NCI-H128 (cell line): ENCODE data around the gene ADORA1.

Experiments
- DNase-seq: peaks from one replicate; lab custom pipeline; 2025; ENCODE audit not compliant: unreplicated experiment; lab: John Stamatoyannopoulos, UW

Gene ADORA1

DNA sequence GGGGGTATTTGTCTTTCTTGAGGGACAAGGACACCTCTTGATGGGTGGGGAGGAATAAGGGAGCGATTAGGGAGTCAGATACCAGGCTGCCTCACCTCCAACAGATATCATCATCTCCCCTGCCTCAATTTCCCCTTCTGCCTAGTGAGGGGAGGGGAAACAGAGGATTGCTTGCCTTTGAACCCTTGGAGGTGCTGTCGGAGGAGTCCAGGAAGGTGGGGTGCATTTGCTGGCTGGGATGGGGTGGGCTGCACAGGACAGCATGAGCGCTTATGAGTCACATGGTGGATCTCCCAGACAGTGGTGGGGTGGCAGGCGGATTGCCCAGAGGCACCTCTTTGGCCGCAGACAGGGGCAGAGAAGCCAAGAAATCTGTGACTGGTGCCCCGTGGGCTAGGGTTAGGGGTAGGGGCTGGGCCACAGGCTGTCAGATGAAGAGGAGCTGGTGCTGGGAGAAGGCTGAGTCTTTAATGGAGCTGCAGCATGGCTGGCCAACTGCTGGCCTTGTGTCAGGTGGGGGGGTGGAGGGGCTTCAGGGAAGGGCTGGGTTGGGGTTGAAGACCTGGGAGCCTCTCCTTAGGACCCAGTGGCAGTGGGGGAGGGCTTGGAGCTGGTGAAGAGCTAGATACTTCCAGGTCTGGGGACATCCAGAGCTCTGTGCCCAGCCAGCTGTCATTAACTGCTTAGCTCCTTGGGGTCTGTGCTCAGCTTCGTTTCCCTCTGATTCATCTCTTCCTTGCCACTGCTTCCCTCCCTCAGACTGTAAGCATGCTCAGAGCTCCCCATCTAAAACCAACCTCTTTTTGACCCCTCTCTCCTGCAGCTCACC lies 7.0 kb upstream of the ADORA1 start:
- DNase-seq = no peak

DNA sequence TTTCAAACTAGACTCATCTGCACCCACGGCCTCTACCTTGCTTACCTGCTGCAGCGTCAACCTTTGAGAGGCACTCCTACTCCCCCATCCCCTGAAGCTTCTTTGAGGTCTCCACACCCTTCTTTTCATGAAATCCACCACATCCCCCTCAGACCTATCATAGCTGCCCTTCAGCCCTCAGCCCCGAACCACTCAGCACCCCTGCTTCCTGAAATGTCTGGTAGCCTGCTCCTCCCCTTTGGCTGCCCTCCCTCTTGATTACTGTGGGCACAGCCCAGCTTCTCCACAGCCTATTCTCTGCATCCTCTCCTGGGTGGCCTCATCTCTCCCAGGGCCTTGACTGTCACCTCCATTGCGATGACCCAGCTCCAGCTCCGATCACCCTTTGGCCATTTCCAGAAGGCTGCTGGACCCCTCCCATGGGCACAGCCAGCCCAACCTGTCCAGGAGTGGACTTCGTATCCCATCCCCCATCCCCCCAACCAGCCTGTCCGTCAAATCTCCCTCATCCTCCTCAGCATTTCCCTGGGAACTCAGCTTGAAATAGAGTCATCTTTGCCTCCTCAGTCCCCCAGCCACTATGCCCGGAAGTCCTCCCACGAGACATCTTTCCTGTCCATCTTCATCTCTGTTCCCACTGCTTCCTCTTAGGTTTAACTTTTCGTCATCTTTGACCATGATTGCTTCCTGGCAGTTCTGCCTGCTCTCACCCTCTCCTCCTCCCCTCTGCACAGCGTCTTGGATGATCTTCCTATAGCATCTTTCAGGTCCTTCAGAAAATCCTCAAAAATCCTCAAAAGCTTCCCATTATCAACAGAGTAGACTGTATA lies 6.1 kb upstream of the ADORA1 start:
- no peak for DNase-seq

DNA sequence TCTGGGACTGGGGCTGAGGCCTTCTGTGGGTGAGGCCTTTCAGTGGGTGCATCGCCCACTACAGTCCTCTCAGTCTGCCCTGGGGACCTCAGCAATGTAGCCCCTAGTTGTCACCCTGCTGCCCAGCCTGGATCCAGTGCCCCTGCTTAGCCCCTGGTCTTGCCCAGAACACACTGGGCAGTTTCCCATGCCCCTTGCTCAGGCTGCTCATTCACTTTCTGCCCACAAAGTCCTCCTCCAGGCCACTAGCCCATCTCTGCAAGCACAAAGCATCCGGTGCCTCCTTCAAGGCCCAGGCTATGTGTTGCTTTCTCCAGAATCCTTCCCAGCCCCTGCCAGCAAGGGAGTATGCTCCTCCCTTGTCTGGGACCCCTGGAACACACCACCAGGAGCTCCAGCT lies 5.4 kb upstream of the ADORA1 start:
- no peak for DNase-seq

DNA sequence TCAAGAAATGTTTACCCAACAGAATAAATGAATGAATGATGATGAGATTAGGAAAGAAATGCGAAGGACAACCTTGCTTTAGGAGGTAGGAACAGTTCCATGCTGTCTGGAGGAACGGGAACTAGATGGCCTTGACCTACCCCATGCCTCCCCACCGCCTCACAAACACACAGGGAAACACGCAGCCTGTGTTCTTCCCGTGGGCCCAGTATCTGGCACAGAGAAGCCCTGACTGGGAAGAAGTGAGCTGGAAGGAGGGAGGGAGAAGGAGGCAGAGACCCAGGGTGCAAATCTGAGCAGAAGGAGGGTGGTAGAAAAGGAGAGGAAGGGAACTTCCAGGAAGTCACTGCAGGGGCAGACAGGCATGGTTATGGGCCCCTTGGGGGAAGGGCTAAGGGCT lies 3.5 kb upstream of the ADORA1 start:
- DNase-seq = no peak

- no peak for DNase-seq
Observed at GRCh38 chr1:203124546-203125317, 2.8 kb upstream of the ADORA1 start.

DNA sequence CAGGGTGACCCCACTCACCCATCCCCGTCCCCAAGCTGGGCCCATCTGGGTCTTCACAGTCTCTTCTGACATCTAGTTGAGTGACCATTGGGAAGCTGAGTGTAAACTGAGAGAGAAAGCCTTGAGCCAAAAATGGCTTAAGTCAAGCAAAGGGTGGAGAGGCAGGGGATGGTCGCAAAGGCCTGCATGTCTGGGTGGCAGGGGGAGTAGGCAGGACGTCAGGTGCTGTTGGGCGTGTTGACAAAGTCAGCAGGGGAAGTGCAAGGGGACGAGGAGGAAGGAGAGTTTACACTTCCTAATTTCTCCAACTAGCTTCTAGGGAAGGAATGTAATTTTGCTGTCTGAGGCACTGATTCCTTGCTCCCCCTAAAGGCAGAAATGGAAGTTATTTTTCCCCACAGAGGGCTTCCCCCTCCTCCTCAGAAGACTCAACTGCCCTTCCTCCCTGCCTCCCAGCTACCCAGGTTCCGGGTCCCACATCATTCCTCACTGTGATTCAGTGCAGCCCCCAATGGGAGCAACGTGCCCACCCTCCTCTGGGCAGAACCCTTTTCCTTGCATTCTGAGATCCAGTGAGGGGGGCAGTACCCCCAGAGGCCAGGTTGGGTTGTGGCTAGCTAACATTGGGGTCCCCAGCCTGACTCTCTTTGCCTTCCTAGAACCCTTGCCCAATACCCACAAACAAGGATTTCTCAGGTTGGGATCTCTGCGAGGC lies 1.2 kb upstream of the ADORA1 start:
- DNase-seq = no peak

- DNase-seq = no peak
Observed at GRCh38 chr1:203126866-203127665, 460 bp upstream of the ADORA1 start.

GRCh38 chr1:203128431-203128715 lies 847 bp downstream of the ADORA1 start:
- DNase-seq = no peak

DNA sequence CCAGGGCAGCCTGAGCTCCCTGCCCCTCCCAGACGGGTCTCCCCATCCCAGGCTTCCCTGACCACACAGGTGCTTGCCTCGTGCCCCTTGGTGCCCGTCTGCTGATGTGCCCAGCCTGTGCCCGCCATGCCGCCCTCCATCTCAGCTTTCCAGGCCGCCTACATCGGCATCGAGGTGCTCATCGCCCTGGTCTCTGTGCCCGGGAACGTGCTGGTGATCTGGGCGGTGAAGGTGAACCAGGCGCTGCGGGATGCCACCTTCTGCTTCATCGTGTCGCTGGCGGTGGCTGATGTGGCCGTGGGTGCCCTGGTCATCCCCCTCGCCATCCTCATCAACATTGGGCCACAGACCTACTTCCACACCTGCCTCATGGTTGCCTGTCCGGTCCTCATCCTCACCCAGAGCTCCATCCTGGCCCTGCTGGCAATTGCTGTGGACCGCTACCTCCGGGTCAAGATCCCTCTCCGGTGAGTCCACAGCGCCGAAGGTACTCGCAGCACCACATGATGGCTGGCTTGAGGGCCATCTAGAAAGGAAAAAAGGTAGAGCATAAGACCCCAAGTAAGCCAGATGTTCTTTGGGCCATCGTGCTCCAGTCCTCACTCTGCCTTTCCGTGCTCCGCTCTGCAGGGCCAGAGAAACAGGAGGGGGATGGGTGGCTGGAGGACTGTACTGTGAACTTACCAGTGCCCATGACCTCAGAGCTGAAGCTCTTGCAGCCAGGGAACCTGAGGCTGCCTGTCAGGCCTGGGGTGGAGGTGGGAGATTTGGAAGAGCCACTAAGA lies 1.4 kb downstream of the ADORA1 start:
- DNase-seq = no peak

DNA sequence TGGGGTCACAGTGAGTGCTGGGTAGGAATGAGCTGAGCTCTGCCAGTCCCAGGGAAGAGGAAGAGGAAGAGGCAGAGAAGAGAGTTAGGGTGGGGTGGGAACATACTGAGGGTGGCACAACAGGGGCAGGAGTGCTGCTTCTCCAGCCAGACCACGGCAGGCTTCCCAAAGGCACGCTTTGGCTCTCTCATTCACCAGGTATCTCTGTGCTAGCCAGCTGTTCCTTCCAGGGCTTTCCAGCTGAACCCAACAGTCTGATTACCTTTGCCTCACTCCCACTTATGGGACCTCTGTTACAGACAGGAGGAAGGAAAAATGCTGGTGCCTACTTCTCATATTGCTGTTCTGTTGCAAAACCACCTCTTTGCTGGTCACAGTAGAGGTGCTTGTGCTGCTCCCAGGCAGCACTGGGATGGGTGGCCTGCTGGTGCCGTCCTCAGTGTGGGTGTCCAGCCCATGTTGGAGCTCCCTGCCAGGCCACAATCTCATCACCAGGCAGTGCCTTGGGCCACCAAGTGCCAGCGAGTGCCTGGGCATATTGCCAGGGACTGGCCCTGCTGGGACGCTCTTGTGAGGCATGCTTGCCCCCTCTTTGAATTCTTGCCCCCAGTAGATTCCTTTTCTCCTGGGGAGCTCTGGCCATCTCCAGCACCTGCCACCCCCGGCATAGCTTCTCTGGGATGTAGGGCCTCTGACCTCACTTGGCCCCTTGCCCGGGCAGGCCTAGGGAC lies 2.1 kb downstream of the ADORA1 start:
- DNase-seq = no peak

GRCh38 chr1:203130358-203130985 lies 2.9 kb downstream of the ADORA1 start:
- no peak for DNase-seq

GRCh38 chr1:203131548-203132200 lies 4.1 kb downstream of the ADORA1 start:
- DNase-seq = no peak

- DNase-seq = no peak
Observed at GRCh38 chr1:203133970-203134725, 6.6 kb downstream of the ADORA1 start.

DNA sequence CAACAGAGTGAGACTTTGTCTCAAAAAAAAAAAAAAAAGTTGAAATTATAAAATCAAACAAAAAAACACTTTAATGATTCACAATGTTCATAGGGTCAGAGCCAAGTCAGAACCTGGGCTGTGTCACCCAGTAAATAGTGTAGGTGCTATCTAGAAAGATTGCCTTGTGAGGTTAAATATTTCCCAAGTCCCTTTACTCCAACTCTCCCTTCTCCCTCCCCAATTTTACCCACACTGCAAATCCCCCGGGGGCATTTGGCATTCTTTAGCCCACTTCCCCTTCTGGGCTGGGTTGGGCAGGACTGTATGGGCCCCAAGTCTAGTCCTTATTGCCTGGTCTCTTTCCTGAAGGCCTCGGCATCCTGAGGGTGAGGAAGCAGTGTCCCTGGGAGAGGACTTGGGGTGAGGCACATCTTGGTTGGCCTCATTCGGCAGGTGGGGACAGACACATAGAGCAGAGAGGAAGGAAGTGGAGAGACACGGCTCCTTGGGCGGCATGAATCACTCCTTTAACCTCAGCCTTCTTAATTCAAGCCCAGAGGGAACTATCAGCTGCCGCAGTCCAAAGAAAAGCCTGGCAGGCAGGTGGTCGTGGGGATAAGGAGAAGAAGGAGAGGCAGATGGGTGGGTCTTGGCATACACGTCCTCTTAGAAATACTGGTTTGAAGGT lies 8.2 kb downstream of the ADORA1 start:
- no peak for DNase-seq

DNA sequence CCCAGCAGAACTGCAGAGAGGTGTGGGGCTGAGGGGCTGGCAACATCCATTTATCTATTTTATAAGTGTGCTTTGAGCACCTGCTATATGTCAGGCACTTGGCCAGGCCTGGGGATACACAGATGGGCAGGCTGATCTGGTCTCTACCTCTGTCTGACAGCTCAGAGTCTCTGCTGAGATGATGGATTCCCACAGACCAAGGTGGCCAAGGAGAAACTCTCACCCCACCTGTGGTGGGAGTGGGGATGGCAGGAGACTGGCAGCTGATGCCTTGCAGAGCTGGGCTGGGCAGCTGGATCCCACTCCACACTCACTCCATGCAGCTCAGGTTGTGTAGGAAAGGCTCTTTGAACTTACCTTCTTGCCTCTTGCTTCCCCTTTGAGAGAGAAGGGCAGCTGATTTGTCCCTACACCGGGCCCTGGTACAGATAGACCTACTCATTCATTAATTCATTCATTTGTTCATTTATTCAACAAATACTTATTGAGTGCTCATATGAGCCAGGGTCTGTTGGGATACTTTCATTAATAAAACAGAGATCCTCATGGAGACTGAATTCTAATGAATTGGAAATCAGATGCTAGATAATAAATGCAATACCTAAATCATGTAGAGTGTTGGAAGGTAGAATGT lies 9.0 kb downstream of the ADORA1 start:
- no peak for DNase-seq

- DNase-seq = no peak
Observed at GRCh38 chr1:203137324-203137723, 9.8 kb downstream of the ADORA1 start.
